ENCODE data around the gene HEXIM2. TPM values are rescaled to one million over a fixed set of nuclear protein-coding genes. Genes with fewer than 3 reads are reported as not detected.

The HEXIM2 gene
- total RNA-seq, 6 experiments from 2014 or later = 4.8 to 9.5 (median 6.2) TPM

DNA sequence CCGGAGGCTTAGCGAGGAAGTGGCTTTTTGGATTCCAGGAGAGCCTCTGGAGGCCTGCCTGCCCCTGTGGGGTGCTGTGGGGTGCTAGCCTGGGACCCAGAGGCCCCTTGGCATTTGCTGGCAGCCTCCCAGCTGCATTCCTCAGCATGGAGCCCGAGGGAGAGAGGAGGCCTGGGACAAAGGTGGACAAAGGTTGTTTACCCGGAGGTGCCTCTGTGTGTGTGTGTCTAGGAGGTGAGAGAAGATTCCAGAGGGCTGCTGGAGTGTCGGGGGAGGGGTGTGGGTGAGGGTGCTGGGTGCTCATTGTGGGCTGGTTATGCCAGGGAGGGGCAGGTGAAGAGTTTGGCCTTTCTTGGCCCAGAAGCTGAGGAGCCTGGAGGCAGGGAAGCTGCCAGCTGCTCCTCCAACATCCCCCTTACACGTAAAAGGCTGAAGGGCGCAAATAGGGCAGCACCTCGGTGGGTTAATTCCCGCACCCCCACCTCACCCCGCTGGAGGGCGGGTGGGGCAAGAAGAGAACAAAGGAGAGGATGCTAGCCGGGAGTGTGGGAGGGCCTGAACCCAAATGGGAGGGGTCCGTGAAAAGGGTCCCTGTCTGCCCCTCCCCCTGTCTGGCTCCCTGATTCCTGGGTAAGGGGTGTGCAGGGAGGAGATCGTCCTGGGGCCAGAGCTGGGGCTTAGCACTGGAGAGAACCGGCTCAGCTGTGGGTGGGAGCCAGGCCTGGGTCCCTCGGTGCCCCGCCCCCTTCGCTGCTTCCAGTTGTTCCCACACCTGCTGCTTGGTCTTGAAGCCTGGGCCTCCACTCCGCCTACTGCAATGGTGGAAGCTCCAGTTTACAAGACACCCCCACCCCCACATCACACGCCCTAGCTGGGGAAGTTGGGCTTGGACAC lies 9.9 kb downstream of the HEXIM2 start:
- peak overlapping the region; percentile 76 for H3K4me3 Mint-ChIP-seq
- peaks cover 14% of the 10 kb centered on the region; the same call in 1 of the 2 replicates for H3K36me3 Mint-ChIP-seq (ENCODE audit: low read depth)
- H3K4me1 Mint-ChIP-seq (ENCODE audit: low read depth) = peaks cover 42% of the 10 kb centered on the region
- peak overlapping the region; percentile 99 for H3K27ac Mint-ChIP-seq
- no peaks in the 10 kb centered on the region for H3K27me3 Mint-ChIP-seq (ENCODE audit: insufficient read depth)
- no peak for DNase-seq
- H3K9me3 Mint-ChIP-seq = no peaks in the 10 kb centered on the region
- TF ChIP-seq, protein P1, sequence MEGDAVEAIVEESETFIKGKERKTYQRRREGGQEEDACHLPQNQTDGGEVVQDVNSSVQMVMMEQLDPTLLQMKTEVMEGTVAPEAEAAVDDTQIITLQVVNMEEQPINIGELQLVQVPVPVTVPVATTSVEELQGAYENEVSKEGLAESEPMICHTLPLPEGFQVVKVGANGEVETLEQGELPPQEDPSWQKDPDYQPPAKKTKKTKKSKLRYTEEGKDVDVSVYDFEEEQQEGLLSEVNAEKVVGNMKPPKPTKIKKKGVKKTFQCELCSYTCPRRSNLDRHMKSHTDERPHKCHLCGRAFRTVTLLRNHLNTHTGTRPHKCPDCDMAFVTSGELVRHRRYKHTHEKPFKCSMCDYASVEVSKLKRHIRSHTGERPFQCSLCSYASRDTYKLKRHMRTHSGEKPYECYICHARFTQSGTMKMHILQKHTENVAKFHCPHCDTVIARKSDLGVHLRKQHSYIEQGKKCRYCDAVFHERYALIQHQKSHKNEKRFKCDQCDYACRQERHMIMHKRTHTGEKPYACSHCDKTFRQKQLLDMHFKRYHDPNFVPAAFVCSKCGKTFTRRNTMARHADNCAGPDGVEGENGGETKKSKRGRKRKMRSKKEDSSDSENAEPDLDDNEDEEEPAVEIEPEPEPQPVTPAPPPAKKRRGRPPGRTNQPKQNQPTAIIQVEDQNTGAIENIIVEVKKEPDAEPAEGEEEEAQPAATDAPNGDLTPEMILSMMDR (IDR thresholded peaks at IDR 0.05) = no peak

DNA sequence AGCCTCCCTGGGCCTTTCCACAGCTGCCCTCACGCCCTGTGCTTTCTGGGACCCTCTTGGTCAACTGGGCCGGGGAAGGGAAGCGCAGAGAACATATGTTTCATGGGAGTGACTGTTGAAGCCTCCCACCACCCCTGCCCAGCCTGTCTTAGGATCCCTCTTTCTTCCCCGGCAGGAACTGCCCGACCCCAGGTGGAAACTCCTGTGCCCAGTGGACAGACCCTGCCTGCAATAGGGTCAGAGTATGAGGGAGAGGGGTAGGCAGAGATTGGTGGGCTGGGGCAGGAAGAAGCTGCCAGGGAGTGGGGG lies 10.5 kb downstream of the HEXIM2 start:
- Mint-ChIP-seq H3K36me3 (ENCODE audit: low read depth) (peaks cover 14% of the 10 kb centered on the region; the same call in 1 of the 2 replicates), H3K4me1 (ENCODE audit: low read depth) (peaks cover 42% of the 10 kb centered on the region), H3K27me3 (ENCODE audit: insufficient read depth) (no peaks in the 10 kb centered on the region), H3K4me3 (peak overlapping the region; percentile 76), H3K27ac (peak overlapping the region; percentile 99), H3K9me3 (no peaks in the 10 kb centered on the region)
- TF ChIP-seq, protein P1 (IDR thresholded peaks at IDR 0.05) = no peak
- DNase-seq = no peak

- peaks cover 14% of the 10 kb centered on the region; the same call in 1 of the 2 replicates for H3K36me3 Mint-ChIP-seq (ENCODE audit: low read depth)
- H3K9me3 Mint-ChIP-seq = no peaks in the 10 kb centered on the region
- peak; percentile 49 for DNase-seq
- no peaks in the 10 kb centered on the region for H3K27me3 Mint-ChIP-seq (ENCODE audit: insufficient read depth)
- H3K4me3 Mint-ChIP-seq = peak overlapping the region; percentile 76
- TF ChIP-seq, protein P1 (IDR thresholded peaks at IDR 0.05) = no peak; the same call in 1 of the 2 replicates
- H3K4me1 Mint-ChIP-seq (ENCODE audit: low read depth) = peaks cover 42% of the 10 kb centered on the region
- peak overlapping the region; percentile 99 for H3K27ac Mint-ChIP-seq
Observed at GRCh38 chr17:45172541-45173286, 11.0 kb downstream of the HEXIM2 start.

DNA sequence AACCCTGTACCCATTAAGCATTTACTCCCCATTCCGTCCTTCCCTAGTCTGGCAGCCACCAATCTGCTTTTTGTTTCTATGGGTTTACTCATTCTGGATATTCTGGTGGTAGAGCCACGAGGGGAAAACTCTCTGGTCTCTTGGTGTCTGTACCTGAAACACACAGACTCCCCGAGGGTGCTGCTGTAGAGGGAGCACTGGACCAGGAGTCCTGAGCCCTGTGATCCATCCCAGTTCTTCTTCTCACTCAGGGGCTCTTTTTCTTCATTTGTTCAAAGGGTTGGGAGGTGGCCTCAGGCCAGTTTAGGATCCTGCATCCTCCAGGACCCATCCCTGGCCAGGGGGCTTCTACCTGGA lies 14.1 kb downstream of the HEXIM2 start:
- TF ChIP-seq, protein P1 (IDR thresholded peaks at IDR 0.05) = no peak
- H3K27ac Mint-ChIP-seq = peak overlapping the region; percentile 75
- H3K27me3 Mint-ChIP-seq (ENCODE audit: insufficient read depth) = no peaks in the 10 kb centered on the region

DNA sequence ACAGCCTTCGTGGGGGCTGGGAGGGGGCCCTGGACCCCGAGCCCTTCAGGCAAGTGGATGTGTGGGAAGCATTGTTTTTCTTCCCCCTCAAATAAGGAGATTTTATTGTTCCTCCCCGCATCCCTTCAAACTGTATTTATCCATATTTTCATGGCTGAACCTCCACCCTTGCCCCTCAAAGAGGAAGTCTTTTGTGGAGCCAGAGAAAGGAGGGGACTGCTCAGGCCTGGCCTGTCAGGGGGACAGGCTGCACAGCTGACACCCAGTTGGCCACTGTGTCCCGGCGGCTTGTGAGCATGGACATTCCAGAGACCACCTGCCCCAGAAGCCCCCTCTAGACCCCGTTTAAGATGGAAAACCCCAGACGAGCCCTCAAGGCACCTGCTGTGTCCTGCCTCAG lies 15.9 kb downstream of the HEXIM2 start:
- Mint-ChIP-seq H3K4me3 (no peak overlapping the region), H3K36me3 (ENCODE audit: low read depth) (no peaks in the 10 kb centered on the region), H3K9me3 (no peaks in the 10 kb centered on the region), H3K27ac (no peak overlapping the region), H3K4me1 (ENCODE audit: low read depth) (peaks cover 19% of the 10 kb centered on the region), H3K27me3 (ENCODE audit: insufficient read depth) (no peaks in the 10 kb centered on the region)
- TF ChIP-seq, protein P1 (IDR thresholded peaks at IDR 0.05) = no peak
- no peak for DNase-seq

More for the DNA sequence above, 14.1 kb downstream of the HEXIM2 start:
- DNase-seq = no peak
- H3K9me3 Mint-ChIP-seq = no peaks in the 10 kb centered on the region
- H3K4me3 Mint-ChIP-seq = no peak overlapping the region
- H3K36me3 Mint-ChIP-seq (ENCODE audit: low read depth) = 0 out of 2 replicates have a peak, but pooled peaks cover 1% of the 10 kb centered on the region
- peaks cover 35% of the 10 kb centered on the region for H3K4me1 Mint-ChIP-seq (ENCODE audit: low read depth)

Measured in HFFc6 (cell line).